Astrocyte (in vitro differentiated cells and primary cell): ENCODE results near the gene EPHA2. TPM values are rescaled to one million over a fixed set of nuclear protein-coding genes. Genes with fewer than 3 reads are reported as not detected.

ENCODE experiments used
- DNase-seq: peaks from one replicate; pipeline ENCODE4 v3.0.0-alpha.2; 2010; ENCODE audit warnings: low read depth
- FAIRE-seq: peaks from 2 replicates; lab custom pipeline; 2011; peaks lifted over from hg19 to GRCh38; lab: Jason Lieb, UNC
- H2AFZ ChIP-seq: 2 replicates; pipeline ENCODE4 v1.6.0; 2012; ENCODE audit warnings: low read depth, low read length, inconsistent platforms
- H3K27ac ChIP-seq: 2 replicates; pipeline ENCODE4 v1.5.1; 2011; ENCODE audit warnings: low read depth, low read length, inconsistent platforms
- H3K27me3 ChIP-seq: 2 replicates; pipeline ENCODE4 v1.6.0; 2011; ENCODE audit warnings: low read length, inconsistent platforms; ENCODE audit not compliant: insufficient read depth
- H3K36me3 ChIP-seq: 2 replicates; pipeline ENCODE4 v1.5.1; 2011; ENCODE audit warnings: low read length, inconsistent platforms; ENCODE audit not compliant: insufficient read depth
- H3K4me1 ChIP-seq: 2 replicates; pipeline ENCODE4 v1.5.1; 2011; ENCODE audit warnings: low read length, inconsistent platforms; ENCODE audit not compliant: insufficient read depth
- H3K4me2 ChIP-seq: 2 replicates; pipeline ENCODE4 v1.6.0; 2012; ENCODE audit warnings: low read length, inconsistent platforms
- H3K4me3 ChIP-seq: 2 replicates; pipeline ENCODE4 v1.5.1; 2011; ENCODE audit warnings: low read depth, mild to moderate bottlenecking, low read length, inconsistent platforms; ENCODE audit not compliant: insufficient read depth
- H3K79me2 ChIP-seq: 2 replicates; pipeline ENCODE4 v1.6.0; 2012; ENCODE audit warnings: mild to moderate bottlenecking, low read length, inconsistent platforms; ENCODE audit not compliant: insufficient read depth
- H3K9ac ChIP-seq: 2 replicates; pipeline ENCODE4 v1.6.0; 2012; ENCODE audit warnings: mild to moderate bottlenecking, low read length, inconsistent platforms
- H3K9me3 ChIP-seq: 2 replicates; pipeline ENCODE4 v1.5.1; 2012; ENCODE audit warnings: low read depth, mild to moderate bottlenecking, low read length, inconsistent platforms; ENCODE audit not compliant: insufficient read depth
- H4K20me1 ChIP-seq: 2 replicates; pipeline ENCODE4 v1.6.0; 2012; ENCODE audit warnings: low read length, inconsistent platforms; ENCODE audit not compliant: insufficient read depth
- H3K27ac Mint-ChIP-seq: one replicate; pipeline ENCODE4 v1.8.0; 2021; ENCODE audit warnings: mild to moderate bottlenecking, mixed read lengths; ENCODE audit not compliant: unreplicated experiment
- H3K27me3 Mint-ChIP-seq: one replicate; pipeline ENCODE4 v1.8.0; 2021; ENCODE audit warnings: low read depth, mixed read lengths; ENCODE audit not compliant: unreplicated experiment
- H3K36me3 Mint-ChIP-seq: one replicate; pipeline ENCODE4 v1.8.0; 2021; ENCODE audit warnings: low read depth, mixed read lengths; ENCODE audit not compliant: unreplicated experiment
- H3K4me1 Mint-ChIP-seq: one replicate; pipeline ENCODE4 v1.8.0; 2021; ENCODE audit warnings: low read depth, mixed read lengths; ENCODE audit not compliant: unreplicated experiment
- H3K4me3 Mint-ChIP-seq: one replicate; pipeline ENCODE4 v1.8.0; 2021; ENCODE audit warnings: mild to moderate bottlenecking, moderate library complexity, mixed read lengths; ENCODE audit not compliant: unreplicated experiment
- H3K9me3 Mint-ChIP-seq: one replicate; pipeline ENCODE4 v1.8.0; 2021; ENCODE audit warnings: mild to moderate bottlenecking, mixed read lengths; ENCODE audit not compliant: unreplicated experiment
- CTCF ChIP-seq: IDR thresholded peaks from 2 replicates; pipeline ENCODE4 v1.5.1; 2011; ENCODE audit warnings: low read depth, mild to moderate bottlenecking, inconsistent platforms, low read length, moderate library complexity; ENCODE audit not compliant: insufficient read depth
- EZH2 ChIP-seq: IDR thresholded peaks from 2 replicates; pipeline ENCODE4 v1.6.1; 2012; ENCODE audit warnings: mild to moderate bottlenecking, low read length, inconsistent platforms; ENCODE audit not compliant: insufficient read depth
- total RNA-seq: library from RNA; stranded (reverse); gene quantifications from 2 replicates; pipeline ENCODE4 v1.2.1, GENCODE V29; 2021

EPHA2 gene
- total RNA-seq, 1 donor from 2014 or later: 140 TPM

DNA sequence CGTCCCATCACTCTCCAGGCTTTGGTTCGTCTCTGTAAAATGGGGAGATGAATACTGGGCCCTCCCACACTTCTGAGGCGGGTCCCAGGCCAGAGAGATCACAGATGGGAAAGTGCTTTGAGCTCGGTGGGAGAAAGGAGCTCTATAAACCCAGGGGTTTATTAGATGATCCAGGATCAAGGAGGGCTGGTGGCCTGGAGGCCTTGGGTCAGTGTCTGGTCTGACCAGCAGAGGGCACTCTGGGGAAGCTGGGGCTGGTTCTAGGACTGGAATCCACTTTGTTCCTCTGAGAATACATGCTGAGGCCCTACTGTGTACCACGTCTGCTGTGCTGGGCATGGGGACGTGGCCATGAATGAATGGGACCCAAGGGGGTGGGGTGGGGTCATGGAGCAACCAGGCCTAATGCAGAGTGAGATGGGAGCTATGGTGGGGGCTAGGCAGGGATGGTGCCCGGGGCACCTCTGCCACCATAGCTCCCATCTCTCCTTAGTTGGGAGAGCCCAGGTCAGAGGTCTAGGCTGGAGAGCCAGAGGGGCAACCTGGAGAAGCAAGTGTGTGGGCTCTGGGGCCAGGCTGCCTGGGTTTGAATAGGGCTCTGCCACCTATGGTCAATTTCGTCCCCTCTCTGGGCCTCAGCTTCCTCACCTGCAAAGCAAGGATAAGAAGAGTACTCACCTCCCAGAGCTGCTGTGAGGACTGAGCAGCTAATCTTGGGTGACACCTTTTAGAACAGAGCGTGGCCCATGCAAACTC is 73.4 kb downstream of the EPHA2 start:
- no peak for FAIRE-seq
- H3K4me1 Mint-ChIP-seq: no peaks in the 10 kb centered on the region
- Histone ChIP-seq H3K4me3 (no peak overlapping the region), H2AFZ (no peak overlapping the region), H3K9me3 (no peaks in the 10 kb centered on the region), H3K36me3 (no peaks in the 10 kb centered on the region), H3K27me3 (no peaks in the 10 kb centered on the region), H3K4me1 (peaks cover 5% of the 10 kb centered on the region), H3K9ac (no peak overlapping the region), H3K27ac (no peak overlapping the region), H4K20me1 (no peaks in the 10 kb centered on the region), H3K79me2 (no peaks in the 10 kb centered on the region), H3K4me2 (no peak overlapping the region)
- TF ChIP-seq CTCF (peak; percentile 85), EZH2 (no peak)
- H3K4me3 Mint-ChIP-seq: peak overlapping the region; percentile 64
- peak overlapping the region; percentile 53 for H3K27ac Mint-ChIP-seq
- H3K27me3 Mint-ChIP-seq: peaks cover 5% of the 10 kb centered on the region
- DNase-seq: peak; percentile 21
- H3K9me3 Mint-ChIP-seq: no peaks in the 10 kb centered on the region
- H3K36me3 Mint-ChIP-seq: no peaks in the 10 kb centered on the region

DNA sequence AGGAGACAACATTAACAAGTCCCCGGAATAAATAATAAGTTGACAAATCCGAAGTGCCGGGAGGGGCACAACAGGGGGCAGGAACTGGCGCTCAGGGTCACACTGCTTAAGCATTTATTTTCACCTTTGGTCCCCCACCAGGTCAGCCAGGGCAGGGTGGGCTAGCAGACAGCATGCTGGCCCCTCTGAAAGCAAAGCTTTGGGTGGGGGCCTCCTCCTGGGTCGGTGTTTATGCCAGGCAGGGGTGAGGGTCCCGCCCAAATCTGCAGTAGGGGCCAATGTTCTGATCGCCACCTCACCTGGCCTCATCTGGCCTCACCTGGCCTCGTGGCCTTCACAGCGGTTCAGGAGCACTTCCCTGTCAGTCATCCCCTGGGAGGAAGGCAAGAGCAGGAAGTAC is 74.2 kb downstream of the EPHA2 start:
- TF ChIP-seq CTCF (no peak), EZH2 (no peak)
- Mint-ChIP-seq H3K4me3 (no peak overlapping the region), H3K27me3 (peaks cover 10% of the 10 kb centered on the region), H3K4me1 (no peaks in the 10 kb centered on the region), H3K36me3 (no peaks in the 10 kb centered on the region), H3K9me3 (no peaks in the 10 kb centered on the region), H3K27ac (no peak overlapping the region)
- Histone ChIP-seq H3K36me3 (no peaks in the 10 kb centered on the region), H3K9me3 (no peaks in the 10 kb centered on the region), H3K4me2 (no peak overlapping the region), H3K4me1 (peaks cover 13% of the 10 kb centered on the region), H3K4me3 (no peak overlapping the region), H4K20me1 (no peaks in the 10 kb centered on the region), H2AFZ (no peak overlapping the region), H3K9ac (no peak overlapping the region), H3K27me3 (no peaks in the 10 kb centered on the region), H3K79me2 (no peaks in the 10 kb centered on the region), H3K27ac (no peak overlapping the region)
- DNase-seq (no peak), FAIRE-seq (no peak)
